ENCODE measurements around the gene LAMB3. TPM values are rescaled to one million over a fixed set of nuclear protein-coding genes. Genes with fewer than 3 reads are reported as not detected.
A peak's percentile ranks its signal among the peaks of the same experiment; 100 is the strongest.
"Not testable (repeated sequence)": the region's sequence is repeated elsewhere in the genome, so short reads cannot be mapped to it uniquely, and the experiment has no call there.

The LAMB3 gene
- total RNA-seq (0.48 and 0.70 TPM in 2 replicates), polyA plus RNA-seq (0.21 TPM in 1 of 2 replicates, not detected in the other)

- no peak for DNase-seq (ENCODE audit: low read depth in 1 of 2, low spot score in 1 of 2)
- H3K36me3 ChIP-seq: no peaks in the 10 kb centered on the region
- TF ChIP-seq, protein P1, sequence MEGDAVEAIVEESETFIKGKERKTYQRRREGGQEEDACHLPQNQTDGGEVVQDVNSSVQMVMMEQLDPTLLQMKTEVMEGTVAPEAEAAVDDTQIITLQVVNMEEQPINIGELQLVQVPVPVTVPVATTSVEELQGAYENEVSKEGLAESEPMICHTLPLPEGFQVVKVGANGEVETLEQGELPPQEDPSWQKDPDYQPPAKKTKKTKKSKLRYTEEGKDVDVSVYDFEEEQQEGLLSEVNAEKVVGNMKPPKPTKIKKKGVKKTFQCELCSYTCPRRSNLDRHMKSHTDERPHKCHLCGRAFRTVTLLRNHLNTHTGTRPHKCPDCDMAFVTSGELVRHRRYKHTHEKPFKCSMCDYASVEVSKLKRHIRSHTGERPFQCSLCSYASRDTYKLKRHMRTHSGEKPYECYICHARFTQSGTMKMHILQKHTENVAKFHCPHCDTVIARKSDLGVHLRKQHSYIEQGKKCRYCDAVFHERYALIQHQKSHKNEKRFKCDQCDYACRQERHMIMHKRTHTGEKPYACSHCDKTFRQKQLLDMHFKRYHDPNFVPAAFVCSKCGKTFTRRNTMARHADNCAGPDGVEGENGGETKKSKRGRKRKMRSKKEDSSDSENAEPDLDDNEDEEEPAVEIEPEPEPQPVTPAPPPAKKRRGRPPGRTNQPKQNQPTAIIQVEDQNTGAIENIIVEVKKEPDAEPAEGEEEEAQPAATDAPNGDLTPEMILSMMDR (IDR thresholded peaks at IDR 0.05; ENCODE audit: low read depth, low read length): no peak
- H3K9me3 ChIP-seq (ENCODE audit: low read depth): no peaks in the 10 kb centered on the region
- H3K4me1 ChIP-seq (ENCODE audit: low read depth): peaks cover 19% of the 10 kb centered on the region
- H3K27ac ChIP-seq: no peak within 1 kb of the TSS
- H3K27me3 ChIP-seq: no peaks in the 10 kb centered on the region
- H3K4me3 ChIP-seq: no peak within 1 kb of the TSS
These were observed at the start of gene LAMB3 for GRCh38 chr1:209652121-209652735. LAMB3 (minus strand) TSS chr1:209652425; CDS start chr1:209650944, 1,481 bp downstream.

GRCh38 chr1:209700686-209701085 lies 48.5 kb upstream of the LAMB3 start:
- not testable (repeated sequence) for DNase-seq (ENCODE audit: low read depth in 1 of 2, low spot score in 1 of 2); H3K36me3 ChIP-seq; H3K27ac ChIP-seq; H3K4me3 ChIP-seq; H3K9me3 ChIP-seq (ENCODE audit: low read depth); H3K4me1 ChIP-seq (ENCODE audit: low read depth); H3K27me3 ChIP-seq

DNA sequence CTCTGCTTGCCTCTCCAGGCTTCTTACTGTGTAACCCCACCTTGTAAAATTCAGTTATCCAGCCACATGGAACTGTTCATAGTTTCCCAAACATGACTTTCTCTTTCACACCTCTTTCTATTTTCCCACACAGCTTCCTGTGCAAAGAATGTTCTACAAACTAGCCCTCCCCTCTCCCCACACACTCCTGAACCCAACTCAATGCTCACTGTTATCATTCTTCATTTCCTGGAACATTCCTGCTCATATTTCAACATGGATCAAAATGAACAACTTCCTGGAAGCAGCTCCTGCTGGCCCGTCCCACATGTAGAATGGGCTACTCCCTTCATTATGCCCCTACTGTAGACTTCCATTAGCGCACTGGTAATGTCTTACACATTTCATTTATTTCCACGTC lies 44.9 kb upstream of the LAMB3 start:
- H3K27me3 ChIP-seq: peaks cover 29% of the 10 kb centered on the region
- H3K27ac ChIP-seq: no peak overlapping the region
- peak in 1 of 2 donors; percentile 89 for DNase-seq (ENCODE audit: low read depth in 1 of 2, low spot score in 1 of 2)

DNA sequence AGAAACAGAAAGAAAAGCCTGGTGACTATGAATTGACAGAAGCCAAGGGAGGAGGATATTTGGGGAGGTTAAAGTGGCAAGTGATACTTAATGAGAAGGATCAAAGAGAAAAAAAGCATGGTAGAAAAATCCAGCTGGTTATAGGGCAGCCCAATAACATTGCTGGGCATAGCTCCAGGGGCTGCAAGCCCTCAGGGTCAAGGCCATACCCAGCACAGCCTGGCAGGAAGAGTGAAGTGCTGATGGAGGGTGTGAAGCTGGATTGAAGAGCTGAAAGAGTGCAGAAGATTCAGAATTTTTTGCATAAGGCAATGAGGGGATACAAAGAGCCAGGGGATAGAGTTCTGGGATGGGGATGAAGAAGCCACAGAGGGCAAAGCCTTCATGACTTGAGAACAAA lies 44.4 kb upstream of the LAMB3 start:
- Histone ChIP-seq H3K36me3 (no peaks in the 10 kb centered on the region), H3K4me3 (no peak overlapping the region), H3K27me3 (peaks cover 29% of the 10 kb centered on the region), H3K9me3 (ENCODE audit: low read depth) (no peaks in the 10 kb centered on the region), H3K27ac (no peak overlapping the region), H3K4me1 (ENCODE audit: low read depth) (no peaks in the 10 kb centered on the region)
- TF ChIP-seq, protein P1 (IDR thresholded peaks at IDR 0.05; ENCODE audit: low read depth, low read length): no peak
- DNase-seq (ENCODE audit: low read depth in 1 of 2, low spot score in 1 of 2): no peak

More for the DNA sequence above, 44.9 kb upstream of the LAMB3 start:
- H3K4me1 ChIP-seq (ENCODE audit: low read depth): no peaks in the 10 kb centered on the region
- H3K4me3 ChIP-seq: no peak overlapping the region
- H3K36me3 ChIP-seq: no peaks in the 10 kb centered on the region
- no peaks in the 10 kb centered on the region for H3K9me3 ChIP-seq (ENCODE audit: low read depth)
- TF ChIP-seq, protein P1 (IDR thresholded peaks at IDR 0.05; ENCODE audit: low read depth, low read length): no peak

GRCh38 chr1:209692745-209693504 lies 40.7 kb upstream of the LAMB3 start:
- H3K27ac ChIP-seq: no peak overlapping the region
- TF ChIP-seq, protein P1 (IDR thresholded peaks at IDR 0.05; ENCODE audit: low read depth, low read length): peak; percentile 81
- no peaks in the 10 kb centered on the region for H3K36me3 ChIP-seq
- H3K4me1 ChIP-seq (ENCODE audit: low read depth): peaks cover 7% of the 10 kb centered on the region
- no peak overlapping the region for H3K4me3 ChIP-seq
- H3K9me3 ChIP-seq (ENCODE audit: low read depth): no peaks in the 10 kb centered on the region
- peak; percentile 87 to 90 for DNase-seq (ENCODE audit: low read depth in 1 of 2, low spot score in 1 of 2)
- H3K27me3 ChIP-seq: peaks cover 29% of the 10 kb centered on the region

DNA sequence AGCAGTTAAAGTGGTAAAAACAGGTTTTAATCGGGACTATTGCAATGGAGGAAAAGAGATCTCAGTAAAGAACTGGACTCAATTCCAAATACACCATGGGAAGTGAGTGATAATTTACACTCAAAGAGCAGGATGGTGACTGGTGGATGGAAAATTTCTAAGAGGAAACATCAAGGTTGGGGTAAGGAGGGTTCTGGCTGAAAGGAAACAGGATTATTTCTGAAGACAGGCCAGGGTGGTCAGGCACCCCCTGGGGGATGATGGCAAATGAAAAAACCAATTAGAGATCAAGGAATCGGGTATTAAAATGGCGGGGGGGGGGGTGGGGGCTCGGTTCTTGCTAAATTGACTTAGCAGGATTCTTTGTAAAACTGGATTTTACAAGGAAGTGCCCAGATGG lies 40.1 kb upstream of the LAMB3 start:
- DNase-seq (ENCODE audit: low read depth in 1 of 2, low spot score in 1 of 2): no peak
- Histone ChIP-seq H3K4me1 (ENCODE audit: low read depth) (peaks cover 7% of the 10 kb centered on the region), H3K9me3 (ENCODE audit: low read depth) (no peaks in the 10 kb centered on the region), H3K4me3 (no peak overlapping the region), H3K36me3 (no peaks in the 10 kb centered on the region), H3K27ac (no peak overlapping the region), H3K27me3 (peaks cover 29% of the 10 kb centered on the region)
- TF ChIP-seq, protein P1 (IDR thresholded peaks at IDR 0.05; ENCODE audit: low read depth, low read length): no peak
